Pancreas (tissue), 10 donors: ENCODE results near the gene TSPAN9. TPM values are rescaled to one million over a fixed set of nuclear protein-coding genes. Genes with fewer than 3 reads are reported as not detected.

Experiments
- ATAC-seq, 4 donors: fragments of 200-7000 bp; cut with Tn5 transposase; one replicate each; pipeline versions ENCODE4 v1.8.0 to v1.9.1; 2020; ENCODE audit warnings: mild to moderate bottlenecking in 4 of 4, moderate library complexity in 4 of 4
- DNase-seq, 6 donors: peaks; one replicate each; pipeline ENCODE4 v3.0.0-alpha.2; 2020
- FAIRE-seq: peaks from 2 replicates; lab custom pipeline; 2012; peaks lifted over from hg19 to GRCh38; lab: Jason Lieb, UNC
- H3K27ac ChIP-seq, 4 donors: fragments of 200-600 bp; sonication (generic); 1 replicate in 3 of 4; 2 replicates in 1 of 4; pipeline versions ENCODE4 v1.5.0 to v1.8.0; 2020
- H3K27me3 ChIP-seq, 4 donors: fragments of 200-600 bp; one replicate each; pipeline ENCODE4 v1.8.0; 2021
- H3K36me3 ChIP-seq, 3 donors: fragments of 200-600 bp; sonication (generic) in 1 of 3; one replicate each; pipeline versions ENCODE4 v1.5.0 to v1.8.0; 2020 to 2021
- H3K4me1 ChIP-seq, 3 donors: fragments of 200-600 bp; one replicate each; pipeline ENCODE4 v1.8.0; 2021
- H3K4me3 ChIP-seq, 4 donors: fragments of 200-600 bp; sonication (generic) in 2 of 4; one replicate each; pipeline versions ENCODE4 v1.5.0 to v1.8.0; 2020 to 2021
- H3K9me3 ChIP-seq, 4 donors: fragments of 200-600 bp; one replicate each; pipeline ENCODE4 v1.8.0; 2021
- CTCF ChIP-seq, 4 donors: fragments of 200-600 bp; sonication (generic) in 3 of 4; IDR thresholded peaks; one replicate each; pipeline versions ENCODE4 v1.5.0 to v1.8.0; 2021; ENCODE audit warnings: antibody characterized with exemption in 4 of 4
- WGBS, 2 donors: extraction: QIAGEN DNeasy Blood & Tissue Kit; methylation state at CpG; one replicate each; pipeline ENCODE4 v1.1.7; 2013; 5-methylcytosine and 5-hydroxymethylcytosine counted together
- intact Hi-C, 3 donors: fragments of 100-400 bp; cut with DNase I; formaldehyde crosslinking; loops; one replicate each; pipeline versions ENCODE4 v1.11.1 to v1.14.2; 2022
- polyA plus RNA-seq, 2 donors: library from polyadenylated mRNA; stranded (reverse); fragments of 200-250 nt; gene quantifications; one replicate each; pipeline ENCODE4 v1.2.3, GENCODE V29; 2013
- total RNA-seq, 6 donors: library from RNA; stranded (reverse); fragmentation: NEBNext Ultra II Directional in 4 of 6; extraction: Animal tissue kit (Norgen Biotek cat#: 25700) in 4 of 6; gene quantifications; one replicate each; pipeline versions ENCODE4 v1.2.1 to v1.2.4, GENCODE V29; 2021 to 2023
- donor health status: healthy with polysubstance abuse.
- donor health status: DM: no; HTN: no; CAD: no; lungs with moderate emphysema.
- donor health status: DM: no; HTN: no; CAD: no.
- donor health status: control.
- donor health status: control.
- donor health status: Bipolar disorder and iron deficiency.
- donor health status: DM: yes; HTN: yes; CAD: no.
- donor health status: DM: no; HTN: no; CAD: no.
- donor health status: DM: no; HTN: no; CAD: no.
- donor health status: DM: yes; HTN: yes; CAD: no.

Gene TSPAN9
- total and polyA plus RNA-seq, 8 donors = 7.8 to 19.5 (median 13.0) TPM

- Histone ChIP-seq H3K4me1 (no peaks in the 10 kb centered on the region), H3K9me3 (no peaks in the 10 kb centered on the region), H3K27ac (no peak overlapping the region), H3K27me3 (no peaks in the 10 kb centered on the region), H3K36me3 (no peaks in the 10 kb centered on the region), H3K4me3 (no peak overlapping the region)
- 84 to 86% methylated on average over 13 of the region's 13 CpGs for WGBS, 2 donors
- TF ChIP-seq CTCF (IDR thresholded peaks at IDR 0.05) = no peak
- FAIRE-seq = no peak
- peak in 3 of 4 donors; percentile 47 to 64 (median 54) for ATAC-seq
- intact Hi-C loops = no loop called here
- DNase-seq = peak in 2 of 6 donors; percentile 24 to 33
These were observed 175.3 kb downstream of the TSPAN9 start for GRCh38 chr12:3252450-3252891.

DNA sequence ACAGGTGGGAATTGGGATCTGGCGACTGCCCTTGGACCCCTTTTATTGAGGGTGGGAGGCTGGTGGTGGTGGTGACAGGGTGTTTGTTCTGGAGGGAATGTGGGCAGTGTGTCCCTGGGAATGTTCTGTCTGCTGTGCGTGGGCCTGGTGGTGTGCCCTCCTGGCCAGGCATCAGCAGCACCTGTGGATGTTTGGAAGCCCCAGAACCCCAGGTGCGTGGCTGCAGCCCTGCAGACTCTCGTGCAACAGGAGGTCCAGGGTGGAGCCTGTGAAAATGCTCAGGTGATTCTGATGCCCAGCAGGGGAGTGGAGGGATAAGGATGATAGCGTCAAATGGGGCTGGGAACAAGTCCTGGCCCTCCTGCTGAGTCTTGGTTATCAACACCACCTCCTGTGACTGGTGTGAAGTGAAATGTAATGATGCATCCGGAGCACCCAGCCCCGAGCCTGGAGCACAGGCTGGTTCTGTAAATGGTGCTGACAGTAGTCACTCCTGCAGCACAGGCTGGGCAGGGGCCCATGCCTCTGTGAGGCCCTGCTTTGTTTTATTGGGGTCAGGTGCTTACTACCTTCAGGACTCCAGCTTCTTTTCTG is 176.6 kb downstream of the TSPAN9 start:
- WGBS, 2 donors = 71% methylated on average over 7 of the region's 7 CpGs
- no peaks in the 10 kb centered on the region for H3K4me1 ChIP-seq
- no peaks in the 10 kb centered on the region for H3K27me3 ChIP-seq
- H3K27ac ChIP-seq = no peak overlapping the region
- no peak overlapping the region for H3K4me3 ChIP-seq
- no peak for TF ChIP-seq CTCF (IDR thresholded peaks at IDR 0.05)
- H3K9me3 ChIP-seq = no peaks in the 10 kb centered on the region
- intact Hi-C loops = no loop called here
- ATAC-seq = peak in 1 of 4 donors; percentile 19
- no peak for DNase-seq
- H3K36me3 ChIP-seq = no peaks in the 10 kb centered on the region
- no peak for FAIRE-seq

- ATAC-seq (no peak), FAIRE-seq (no peak), DNase-seq (no peak)
- Histone ChIP-seq H3K4me3 (no peak overlapping the region), H3K36me3 (no peaks in the 10 kb centered on the region), H3K9me3 (no peaks in the 10 kb centered on the region), H3K4me1 (no peaks in the 10 kb centered on the region), H3K27ac (no peak overlapping the region), H3K27me3 (no peaks in the 10 kb centered on the region)
- intact Hi-C loops = no loop called here
- 89 to 90% methylated on average over 12 of the region's 12 CpGs for WGBS, 2 donors
- TF ChIP-seq CTCF (IDR thresholded peaks at IDR 0.05) = no peak
These were observed 177.9 kb downstream of the TSPAN9 start for GRCh38 chr12:3255057-3255456.

DNA sequence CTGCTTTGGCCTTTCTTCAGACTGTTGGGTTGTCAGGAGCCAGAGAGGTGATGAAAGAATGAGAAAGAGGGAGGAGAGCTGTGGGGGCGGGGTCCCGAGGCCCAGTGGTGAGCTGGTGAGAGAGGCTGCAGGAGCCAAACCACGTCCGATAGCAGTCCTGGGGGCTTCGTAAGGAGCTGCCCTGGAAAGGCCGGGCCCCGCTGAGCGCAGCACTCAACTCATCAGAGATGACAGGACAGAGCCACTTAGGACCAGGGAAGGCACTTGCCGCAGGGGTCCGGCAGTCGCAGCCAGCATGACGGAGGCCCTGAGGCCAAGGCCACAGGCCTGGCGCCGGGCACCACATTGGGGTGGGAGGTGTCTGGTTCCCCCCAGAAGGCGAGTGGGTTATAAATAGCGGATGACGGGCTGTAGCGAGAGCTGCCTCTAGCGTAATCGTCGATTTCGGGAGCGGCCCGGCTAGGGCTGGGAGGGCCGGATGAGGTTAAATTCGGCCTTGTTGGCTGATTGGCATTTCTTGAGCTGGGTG is 179.0 kb downstream of the TSPAN9 start:
- no peaks in the 10 kb centered on the region for H3K9me3 ChIP-seq
- no peak overlapping the region for H3K4me3 ChIP-seq
- no peaks in the 10 kb centered on the region for H3K4me1 ChIP-seq
- no peak for TF ChIP-seq CTCF (IDR thresholded peaks at IDR 0.05)
- 94 to 97% methylated on average over 26 of the region's 26 CpGs for WGBS, 2 donors
- no peak for ATAC-seq
- intact Hi-C loops = no loop called here
- H3K27ac ChIP-seq = no peak overlapping the region
- FAIRE-seq = no peak
- peak in 1 of 6 donors; percentile 40 for DNase-seq
- no peaks in the 10 kb centered on the region for H3K36me3 ChIP-seq
- H3K27me3 ChIP-seq = no peaks in the 10 kb centered on the region

DNA sequence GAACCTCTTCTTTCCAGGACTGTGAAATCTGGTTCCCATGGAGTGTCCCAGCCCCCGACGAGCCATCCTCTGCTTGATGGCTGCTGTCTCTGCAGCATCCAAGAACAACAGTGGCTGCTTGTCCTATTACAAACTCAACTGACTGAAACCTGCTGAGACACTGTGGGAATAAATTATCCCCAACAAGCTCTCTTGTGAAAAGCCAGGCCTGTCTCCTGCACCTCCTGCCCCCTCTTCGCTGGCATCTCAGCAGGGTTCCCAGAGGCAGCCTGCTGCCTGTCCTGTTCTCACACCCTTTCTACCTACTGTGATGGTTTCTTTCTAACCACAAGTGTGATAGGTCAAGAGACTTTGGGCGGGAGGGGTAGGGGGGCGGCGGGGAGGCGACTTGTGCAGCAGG is 180.2 kb downstream of the TSPAN9 start:
- intact Hi-C loops = no loop called here
- ATAC-seq (no peak), FAIRE-seq (no peak), DNase-seq (no peak)
- H3K27me3 ChIP-seq = no peaks in the 10 kb centered on the region
- H3K27ac ChIP-seq = no peak overlapping the region
- no peak overlapping the region for H3K4me3 ChIP-seq
- no peaks in the 10 kb centered on the region for H3K36me3 ChIP-seq
- H3K4me1 ChIP-seq = no peaks in the 10 kb centered on the region
- H3K9me3 ChIP-seq = no peaks in the 10 kb centered on the region
- WGBS, 2 donors = 83 to 95% methylated on average over 7 of the region's 7 CpGs
- no peak for TF ChIP-seq CTCF (IDR thresholded peaks at IDR 0.05)
